HL-60 (cell line): ENCODE results near the gene ATG4A.

Experiments
- DNase-seq, 2 experiments: peaks; one replicate each; pipeline ENCODE4 v3.0.0-alpha.2; 2010 to 2020; ENCODE audit warnings: low read depth in 1 of 2, low spot score in 1 of 2
- H3K27ac ChIP-seq: fragments of 250-450 bp; sonication (Bioruptor Pico); replicated peaks from 2 replicates; pipeline ENCODE4 v1.5.1; 2020; ENCODE audit warnings: mild to moderate bottlenecking, moderate library complexity
- H3K27me3 ChIP-seq: fragments of 250-450 bp; sonication (Bioruptor Pico); 2 replicates; pipeline ENCODE4 v1.5.1; 2021; ENCODE audit warnings: mild to moderate bottlenecking, moderate library complexity; ENCODE audit not compliant: insufficient read depth, poor library complexity, severe bottlenecking
- H3K4me3 ChIP-seq: replicated peaks from 2 replicates; pipeline ENCODE4 v1.5.1; 2011; ENCODE audit warnings: mild to moderate bottlenecking, control low read depth, low read length; ENCODE audit not compliant: insufficient read depth
- CTCF ChIP-seq: IDR thresholded peaks from one replicate; pipeline ENCODE4 v1.5.1; 2011; ENCODE audit warnings: low read length, control low read depth, inconsistent platforms; ENCODE audit not compliant: insufficient read depth
- GABPA ChIP-seq: IDR thresholded peaks from 2 replicates; pipeline ENCODE4 v1.6.1; 2012; ENCODE audit warnings: low read depth
- POLR2AphosphoS5 ChIP-seq: IDR thresholded peaks from 2 replicates; pipeline ENCODE4 v1.6.1; 2012; ENCODE audit warnings: low read depth
- REST ChIP-seq: IDR thresholded peaks from 2 replicates; pipeline ENCODE4 v1.6.1; 2012; ENCODE audit warnings: low read depth; ENCODE audit not compliant: insufficient replicate concordance
- SPI1 ChIP-seq: IDR thresholded peaks from 2 replicates; pipeline ENCODE4 v1.6.1; 2012; ENCODE audit warnings: low read depth, mild to moderate bottlenecking, borderline replicate concordance

The ATG4A gene

GRCh38 chrX:108162265-108162664 is 70.7 kb downstream of the ATG4A start:
- TF ChIP-seq GABPA (no peak), POLR2AphosphoS5 (no peak), REST (no peak), SPI1 (no peak), CTCF (no peak)

GRCh38 chrX:108163333-108164082 is 71.9 kb downstream of the ATG4A start:
- Histone ChIP-seq H3K4me3 (no peak overlapping the region), H3K27me3 (no peaks in the 10 kb centered on the region), H3K27ac (no peak overlapping the region)
- TF ChIP-seq CTCF (no peak), REST (no peak), SPI1 (no peak), GABPA (no peak), POLR2AphosphoS5 (no peak)
- no peak for DNase-seq

More at GRCh38 chrX:108162265-108162664, 70.7 kb downstream of the ATG4A start:
- no peak for DNase-seq
- Histone ChIP-seq H3K27ac (no peak overlapping the region), H3K4me3 (no peak overlapping the region), H3K27me3 (no peaks in the 10 kb centered on the region)

- TF ChIP-seq GABPA (no peak), POLR2AphosphoS5 (no peak), REST (no peak)
- DNase-seq = peak in 1 of 2 experiments; percentile 3
- Histone ChIP-seq H3K27ac (no peak overlapping the region), H3K4me3 (no peak overlapping the region), H3K27me3 (no peaks in the 10 kb centered on the region)
These were observed 74.0 kb downstream of the ATG4A start for GRCh38 chrX:108165383-108166111.
